ENCODE results near the gene LRRC14B.

The LRRC14B gene

GRCh38 chr5:190366-191035 is 794 bp upstream of the LRRC14B start:
- no peak overlapping the region for H3K4me3 ChIP-seq (ENCODE audit: low read depth, low read length)
- ChIA-PET CTCF (interaction anchor here (0.6 kb wide), 1 partner anchor 108 kb away, joined by 3 read pairs; no protein-coding TSS in a partner anchor), POLR2A (interaction anchor here (1.0 to 1.9 kb wide), 2 partner anchors 28 to 29 kb away, joined by 3 to 6 read pairs; partner anchors contain the start of genes CCDC127 and SDHA)
- H3K36me3 ChIP-seq (ENCODE audit: control insufficient read depth in 2 of 2, insufficient read depth in 1 of 2, low read length in 2 of 2), result no peaks in the 10 kb centered on the region
- H3K4me1 ChIP-seq (ENCODE audit: control insufficient read depth, insufficient read depth, low read length), result peaks cover 4% of the 10 kb centered on the region
- no peaks in the 10 kb centered on the region for H3K9me3 ChIP-seq (ENCODE audit: control insufficient read depth, insufficient read depth, low read depth, low read length)
- TF ChIP-seq ZNF843 (tag by site-specific recombination; IDR thresholded peaks at IDR 0.05), result no peak
- TF ChIP-seq ZNF16 (tag by site-specific recombination; IDR thresholded peaks at IDR 0.05; ENCODE audit: low read depth), result no peak
- no peak for TF ChIP-seq ZNF596 (tag by site-specific recombination; IDR thresholded peaks at IDR 0.05)
- 0 out of 2 replicates have a peak, but pooled peaks have one; percentile 0 for TF ChIP-seq GLIS2 (tag by site-specific recombination; IDR thresholded peaks at IDR 0.05)
- TF ChIP-seq ZNF416 (tag by site-specific recombination; IDR thresholded peaks at IDR 0.05), result no peak
- no peak for TF ChIP-seq ZFP69B (tag by site-specific recombination; IDR thresholded peaks at IDR 0.05)
- 0 out of 2 replicates have a peak, but pooled peaks have one; percentile 52 for TF ChIP-seq SALL2 (tag by site-specific recombination; IDR thresholded peaks at IDR 0.05; ENCODE audit: borderline replicate concordance)
- no peak for TF ChIP-seq ZNF148 (tag by site-specific recombination; IDR thresholded peaks at IDR 0.05; ENCODE audit: borderline replicate concordance)
- TF ChIP-seq PRDM1 (tag by site-specific recombination; IDR thresholded peaks at IDR 0.05), result peak; percentile 21; the same call in 1 of the 2 replicates
- TF ChIP-seq OVOL3 (tag by site-specific recombination; IDR thresholded peaks at IDR 0.05), result no peak
- no peak for TF ChIP-seq TSHZ1 (tag by site-specific recombination; IDR thresholded peaks at IDR 0.05; ENCODE audit: borderline replicate concordance)
- TF ChIP-seq ZNF366 (tag by site-specific recombination; conservative IDR thresholded peaks at IDR 0.05), result peak; percentile 56; the same call in 1 of the 2 replicates
- TF ChIP-seq BCL11A (tag by site-specific recombination; IDR thresholded peaks at IDR 0.05; ENCODE audit: low read depth), result no peak
- TF ChIP-seq ZNF664 (tag by site-specific recombination; IDR thresholded peaks at IDR 0.05), result no peak
- H3K27ac ChIP-seq (ENCODE audit: extremely low read depth, low read depth, low read length), result no peak overlapping the region

GRCh38 chr5:191949-192690 is 825 bp downstream of the LRRC14B start:
- POLR2A ChIA-PET, result interaction anchor here (0.5 to 1.9 kb wide), 2 partner anchors 26 to 27 kb away, joined by 4 to 6 read pairs; partner anchors contain the start of genes CCDC127 and SDHA
- no peak overlapping the region for H3K27ac ChIP-seq (ENCODE audit: extremely low read depth, low read depth, low read length)
- no peak overlapping the region for H3K4me3 ChIP-seq (ENCODE audit: low read depth, low read length)
- H3K36me3 ChIP-seq (ENCODE audit: control insufficient read depth in 2 of 2, insufficient read depth in 1 of 2, low read length in 2 of 2), result no peaks in the 10 kb centered on the region
- CTCF ChIA-PET, result no interaction called here
- no peaks in the 10 kb centered on the region for H3K9me3 ChIP-seq (ENCODE audit: control insufficient read depth, insufficient read depth, low read depth, low read length)
- peaks cover 4% of the 10 kb centered on the region for H3K4me1 ChIP-seq (ENCODE audit: control insufficient read depth, insufficient read depth, low read length)
- TF ChIP-seq ZNF544 (tag by site-specific recombination; IDR thresholded peaks at IDR 0.05), result no peak
- TF ChIP-seq ZBTB48 (tag by site-specific recombination; IDR thresholded peaks at IDR 0.05), result no peak
- no peak for TF ChIP-seq SCRT2 (tag by site-specific recombination; IDR thresholded peaks at IDR 0.05)
- no peak for TF ChIP-seq ZNF785 (tag by site-specific recombination; IDR thresholded peaks at IDR 0.05)
- TF ChIP-seq ZNF214 (tag by site-specific recombination; IDR thresholded peaks at IDR 0.05; ENCODE audit: borderline replicate concordance), result no peak
- no peak for TF ChIP-seq GLIS1 (tag by site-specific recombination; IDR thresholded peaks at IDR 0.05)
- no peak for TF ChIP-seq ZNF24 (tag by site-specific recombination; IDR thresholded peaks at IDR 0.05)
- no peak for TF ChIP-seq KLF8 (tag by site-specific recombination; IDR thresholded peaks at IDR 0.05)
- TF ChIP-seq SALL2 (tag by site-specific recombination; IDR thresholded peaks at IDR 0.05; ENCODE audit: borderline replicate concordance), result no peak
- no peak for TF ChIP-seq BCL11B (tag by site-specific recombination; IDR thresholded peaks at IDR 0.05; ENCODE audit: low read depth)
- TF ChIP-seq HIC1 (tag by site-specific recombination; IDR thresholded peaks at IDR 0.05), result no peak
- TF ChIP-seq ZNF776 (tag by site-specific recombination; IDR thresholded peaks at IDR 0.05; ENCODE audit: borderline replicate concordance), result no peak
- no peak for TF ChIP-seq ZNF266 (tag by site-specific recombination; IDR thresholded peaks at IDR 0.05; ENCODE audit: low read depth)
- no peak for TF ChIP-seq OSR2 (tag by site-specific recombination; IDR thresholded peaks at IDR 0.05)
